Stimulated activated CD4-positive, alpha-beta T cell treated with anti-CD3 and anti-CD28 coated beads, Interleukin-1b, Interleukin-23, amount 100 ng/mL, for 1 hour (primary cell): ENCODE measurements around the gene UMODL1.
"Not testable (repeated sequence)": the region's sequence is repeated elsewhere in the genome, so short reads cannot be mapped to it uniquely, and the experiment has no call there.

Source experiments
- DNase-seq, 2 donors: peaks; one replicate each; pipeline ENCODE4 v3.0.0-alpha.2; 2020; ENCODE audit warnings: low read depth in 2 of 2

The UMODL1 gene

GRCh38 chr21:42163511-42163863 is 92.4 kb downstream of the UMODL1 start:
- no peak for DNase-seq

- DNase-seq = peak; percentile 13 to 27
Observed at GRCh38 chr21:42164064-42164789, 93.1 kb downstream of the UMODL1 start.

- no peak for DNase-seq
Observed at GRCh38 chr21:42164818-42165217, 93.7 kb downstream of the UMODL1 start.

GRCh38 chr21:42165901-42166300 is 94.8 kb downstream of the UMODL1 start:
- DNase-seq = no peak

GRCh38 chr21:42169758-42170157 is 98.6 kb downstream of the UMODL1 start:
- DNase-seq = no peak

GRCh38 chr21:42171091-42172053 is 100.3 kb downstream of the UMODL1 start:
- no peak for DNase-seq

GRCh38 chr21:42172596-42173483 is 101.7 kb downstream of the UMODL1 start:
- no peak for DNase-seq

- DNase-seq = no peak
Observed at GRCh38 chr21:42174173-42174572, 103.1 kb downstream of the UMODL1 start.

- DNase-seq = no peak
Observed at GRCh38 chr21:42175110-42175710, 104.1 kb downstream of the UMODL1 start.

- DNase-seq = no peak
Observed at GRCh38 chr21:42176859-42177258, 105.7 kb downstream of the UMODL1 start.

- no peak for DNase-seq
Observed at GRCh38 chr21:42179316-42179715, 108.2 kb downstream of the UMODL1 start.

- not testable (repeated sequence) for DNase-seq
Observed at GRCh38 chr21:42180001-42180400, 108.9 kb downstream of the UMODL1 start.

- DNase-seq = no peak
Observed at GRCh38 chr21:42182713-42183371, 111.7 kb downstream of the UMODL1 start.

GRCh38 chr21:42183374-42184266 is 112.5 kb downstream of the UMODL1 start:
- DNase-seq = no peak

- no peak for DNase-seq
Observed at GRCh38 chr21:42186591-42186990, 115.5 kb downstream of the UMODL1 start.

GRCh38 chr21:42187976-42188653 is 117.0 kb downstream of the UMODL1 start:
- peak; percentile 38 to 52 for DNase-seq

- DNase-seq = no peak
Observed at GRCh38 chr21:42188663-42189062, 117.5 kb downstream of the UMODL1 start.

GRCh38 chr21:42189431-42189830 is 118.3 kb downstream of the UMODL1 start:
- no peak for DNase-seq

GRCh38 chr21:42189860-42190485 is 118.9 kb downstream of the UMODL1 start:
- no peak for DNase-seq
